Calu3 (cell line): ENCODE results near the gene TDRD10. TPM values are rescaled to one million over a fixed set of nuclear protein-coding genes. Genes with fewer than 3 reads are reported as not detected.

Source experiments
- BruUV-seq: library from RNA; stranded (reverse); fragments of 400-500 nt; replicated peaks from 2 replicates; lab custom pipeline; 2021; lab: Mats Ljungman, UMichigan
- CTCF ChIA-PET: fragments of 300-600 bp; sonication (Branson Sonifier 250); formaldehyde crosslinking; loops from one replicate; lab custom pipeline; 2022; ENCODE audit warnings: antibody characterized with exemption; lab: Charles Lee
- DNase-seq: peaks from one replicate; pipeline ENCODE4 v3.0.0; 2022
- H3K27ac Mint-ChIP-seq: one replicate; pipeline ENCODE4 v1.8.0; 2022; ENCODE audit warnings: mixed read lengths; ENCODE audit not compliant: unreplicated experiment
- H3K27me3 Mint-ChIP-seq: one replicate; pipeline ENCODE4 v1.8.0; 2022; ENCODE audit warnings: mixed read lengths; ENCODE audit not compliant: unreplicated experiment
- H3K36me3 Mint-ChIP-seq: one replicate; pipeline ENCODE4 v1.8.0; 2022; ENCODE audit warnings: mild to moderate bottlenecking, moderate library complexity, mixed read lengths; ENCODE audit not compliant: insufficient read depth, unreplicated experiment
- H3K4me1 Mint-ChIP-seq: one replicate; pipeline ENCODE4 v1.8.0; 2022; ENCODE audit warnings: mild to moderate bottlenecking, low read depth, mixed read lengths; ENCODE audit not compliant: unreplicated experiment
- H3K4me3 Mint-ChIP-seq: one replicate; pipeline ENCODE4 v1.8.0; 2022; ENCODE audit warnings: mild to moderate bottlenecking, low read depth, moderate library complexity, mixed read lengths; ENCODE audit not compliant: unreplicated experiment
- H3K9me3 Mint-ChIP-seq: one replicate; pipeline ENCODE4 v1.8.0; 2022; ENCODE audit warnings: low read depth, mixed read lengths; ENCODE audit not compliant: unreplicated experiment
- intact Hi-C: fragments of 100-400 bp; cut with micrococcal nuclease; formaldehyde crosslinking; loops from one replicate; pipeline ENCODE4 v1.10.0; 2022; ENCODE audit not compliant: unreplicated experiment
- total RNA-seq: library from RNA; stranded (reverse); gene quantifications from 2 replicates; pipeline ENCODE4 v1.2.3, GENCODE V29; 2022
- TF ChIP-seq, protein P1 (sequence below): fragments of 200-600 bp; IDR thresholded peaks from one replicate; pipeline ENCODE4 v1.8.0; 2022; ENCODE audit warnings: antibody characterized with exemption; ENCODE audit not compliant: unreplicated experiment

TDRD10 gene
- total RNA-seq, 1 experiment from 2014 or later: not detected

DNA sequence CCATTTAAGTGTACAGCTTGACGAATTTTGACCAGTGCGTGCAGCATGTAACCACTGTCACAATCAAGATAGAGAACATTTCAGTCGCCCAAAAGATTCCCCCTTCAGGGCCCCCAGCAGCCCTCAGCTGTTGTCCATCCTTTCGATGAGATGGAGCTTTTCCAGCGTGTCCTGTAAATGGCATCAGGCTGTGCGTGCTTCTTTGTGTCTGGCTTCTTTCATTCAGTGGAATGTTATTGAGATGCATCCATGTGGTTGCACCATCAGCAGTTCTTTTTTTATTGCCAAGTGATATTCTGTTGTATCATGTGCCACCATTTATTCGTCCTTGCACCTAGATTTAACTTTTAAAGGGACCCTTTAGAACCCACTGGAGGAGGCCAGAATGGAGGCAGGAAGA is 34.6 kb downstream of the TDRD10 start:
- peaks cover 88% of the 10 kb centered on the region for H3K27me3 Mint-ChIP-seq
- H3K9me3 Mint-ChIP-seq: no peaks in the 10 kb centered on the region
- no peak overlapping the region for H3K4me3 Mint-ChIP-seq
- peaks cover 8% of the 10 kb centered on the region for H3K4me1 Mint-ChIP-seq
- intact Hi-C loops: no loop called here
- no peak for DNase-seq
- TF ChIP-seq, protein P1, sequence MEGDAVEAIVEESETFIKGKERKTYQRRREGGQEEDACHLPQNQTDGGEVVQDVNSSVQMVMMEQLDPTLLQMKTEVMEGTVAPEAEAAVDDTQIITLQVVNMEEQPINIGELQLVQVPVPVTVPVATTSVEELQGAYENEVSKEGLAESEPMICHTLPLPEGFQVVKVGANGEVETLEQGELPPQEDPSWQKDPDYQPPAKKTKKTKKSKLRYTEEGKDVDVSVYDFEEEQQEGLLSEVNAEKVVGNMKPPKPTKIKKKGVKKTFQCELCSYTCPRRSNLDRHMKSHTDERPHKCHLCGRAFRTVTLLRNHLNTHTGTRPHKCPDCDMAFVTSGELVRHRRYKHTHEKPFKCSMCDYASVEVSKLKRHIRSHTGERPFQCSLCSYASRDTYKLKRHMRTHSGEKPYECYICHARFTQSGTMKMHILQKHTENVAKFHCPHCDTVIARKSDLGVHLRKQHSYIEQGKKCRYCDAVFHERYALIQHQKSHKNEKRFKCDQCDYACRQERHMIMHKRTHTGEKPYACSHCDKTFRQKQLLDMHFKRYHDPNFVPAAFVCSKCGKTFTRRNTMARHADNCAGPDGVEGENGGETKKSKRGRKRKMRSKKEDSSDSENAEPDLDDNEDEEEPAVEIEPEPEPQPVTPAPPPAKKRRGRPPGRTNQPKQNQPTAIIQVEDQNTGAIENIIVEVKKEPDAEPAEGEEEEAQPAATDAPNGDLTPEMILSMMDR: no peak
- no peak overlapping the region for H3K27ac Mint-ChIP-seq
- H3K36me3 Mint-ChIP-seq: no peaks in the 10 kb centered on the region
- no TSS peak for BruUV-seq
- CTCF ChIA-PET: no interaction called here

DNA sequence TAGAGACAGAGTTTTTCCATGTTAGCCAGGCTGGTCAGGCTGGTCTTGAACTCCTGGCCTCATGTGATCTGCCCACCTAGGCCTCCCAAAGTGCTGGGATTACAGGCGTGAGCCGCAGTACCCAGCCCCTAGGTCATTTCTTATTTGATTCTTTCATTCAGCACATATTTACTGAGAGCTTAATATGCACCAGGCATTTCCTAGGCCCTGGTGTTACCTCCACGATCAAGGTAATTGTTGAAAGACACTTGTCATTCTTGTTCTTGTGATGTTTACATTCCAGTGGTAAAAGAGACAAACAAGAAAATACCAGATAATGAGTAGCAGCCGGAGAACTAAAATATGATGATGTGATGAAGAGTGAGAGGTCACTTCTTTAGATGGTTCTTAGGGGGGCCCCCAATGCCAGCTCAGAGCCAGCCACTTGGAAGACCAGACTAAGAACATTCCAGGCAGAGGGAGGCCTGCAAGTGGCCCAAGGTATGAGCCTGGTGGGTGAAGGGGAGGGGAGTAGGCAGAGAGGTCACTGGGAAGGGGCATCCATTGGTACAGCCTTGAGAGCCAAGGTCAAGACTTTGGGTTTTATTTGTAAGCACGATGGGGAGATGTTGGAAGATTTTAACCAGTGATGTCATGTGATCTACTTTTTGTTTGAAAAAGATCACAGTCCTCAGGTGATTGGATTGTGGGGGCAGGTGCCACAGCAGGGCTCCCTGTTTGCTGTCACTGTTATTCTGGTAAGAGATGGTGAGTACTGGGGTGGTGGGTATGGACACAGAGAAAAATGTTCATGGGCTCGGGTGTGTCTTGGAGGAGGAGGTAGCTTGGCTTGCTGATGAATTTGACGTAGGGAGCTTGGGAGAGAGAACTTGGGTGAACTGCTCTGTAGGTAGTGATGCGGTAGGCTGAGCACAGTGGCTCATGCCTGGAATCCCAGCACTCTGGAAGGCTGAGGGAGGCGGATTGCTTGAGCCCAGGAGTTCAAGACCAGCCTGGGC is 37.8 kb downstream of the TDRD10 start:
- intact Hi-C loops: loop anchor here (10.0 kb wide), 1 partner anchor 345 kb away; the partner anchor contains the start of gene TPM3
- Mint-ChIP-seq H3K36me3 (no peaks in the 10 kb centered on the region), H3K4me1 (peaks cover 8% of the 10 kb centered on the region), H3K9me3 (no peaks in the 10 kb centered on the region), H3K27ac (no peak overlapping the region), H3K4me3 (no peak overlapping the region), H3K27me3 (peaks cover 100% of the 10 kb centered on the region)
- CTCF ChIA-PET: no interaction called here
- TF ChIP-seq, protein P1: no peak
- BruUV-seq: no TSS peak
- DNase-seq: no peak

DNA sequence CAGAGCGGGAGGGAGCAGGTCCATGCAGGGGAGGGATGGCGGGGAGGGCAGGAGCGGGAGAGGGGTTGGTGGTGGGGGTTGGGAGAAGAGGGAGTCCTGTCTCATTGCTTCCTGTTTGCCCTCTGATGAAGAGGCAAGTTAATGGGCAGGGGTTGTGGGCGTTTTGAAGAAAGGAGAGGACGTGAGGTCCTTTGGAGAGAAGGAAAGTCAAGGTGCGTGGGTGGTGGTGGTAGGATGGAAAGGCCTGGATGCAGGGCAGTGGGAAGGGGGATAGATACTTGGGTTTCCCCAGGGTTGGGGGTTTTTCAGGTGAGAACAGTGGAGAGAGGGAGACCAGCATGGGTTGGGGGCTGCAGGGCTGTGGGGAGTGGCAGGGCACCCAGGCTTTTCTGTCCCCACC is 39.2 kb downstream of the TDRD10 start:
- intact Hi-C loops: loop anchor here (10.0 kb wide), 1 partner anchor 346 kb away; the partner anchor contains the start of gene TPM3
- Mint-ChIP-seq H3K9me3 (no peaks in the 10 kb centered on the region), H3K36me3 (no peaks in the 10 kb centered on the region), H3K27ac (no peak overlapping the region), H3K4me3 (no peak overlapping the region), H3K4me1 (peaks cover 8% of the 10 kb centered on the region), H3K27me3 (peaks cover 96% of the 10 kb centered on the region)
- TF ChIP-seq, protein P1: no peak
- CTCF ChIA-PET: interaction anchor here (0.5 to 0.6 kb wide), 2 partner anchors 8 to 391 kb away, joined by 3 to 4 read pairs; no protein-coding TSS in a partner anchor
- BruUV-seq: no TSS peak
- DNase-seq: no peak

DNA sequence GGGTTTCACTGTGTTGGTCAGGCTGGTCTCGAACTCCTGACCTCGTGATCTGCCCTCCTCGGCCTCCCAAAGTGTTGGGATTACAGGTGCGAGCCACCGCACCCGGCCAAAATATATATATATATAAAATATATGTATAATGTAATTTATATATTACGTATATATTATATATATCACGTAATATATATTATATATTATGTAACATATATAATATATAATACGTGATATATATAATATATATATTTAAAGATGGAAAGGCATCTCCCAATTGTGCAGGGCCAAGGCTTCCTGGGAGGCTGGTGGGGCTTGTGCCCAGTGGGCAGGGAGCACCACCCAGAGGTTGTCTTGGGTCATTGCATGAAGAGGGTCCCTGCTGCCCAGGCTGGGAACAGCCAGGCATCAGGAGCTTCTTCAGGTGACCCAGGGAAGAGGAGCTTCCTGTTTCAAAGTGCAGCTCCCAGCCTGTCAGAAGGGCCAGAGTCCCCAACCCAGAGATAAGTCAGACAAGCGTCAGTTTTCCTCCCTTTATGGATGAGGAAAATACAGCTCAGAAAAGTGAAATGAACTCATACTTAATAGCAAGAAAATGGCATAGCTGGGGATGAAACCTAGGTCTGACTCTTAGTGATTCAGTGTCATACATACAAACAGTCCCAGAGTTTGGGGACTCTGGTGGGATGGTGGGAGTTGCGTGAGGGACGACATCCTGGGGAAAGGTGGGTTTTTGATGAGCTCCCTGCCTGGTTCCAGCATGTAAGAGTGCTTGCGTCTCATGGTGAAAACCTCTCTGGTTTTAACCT is 44.4 kb downstream of the TDRD10 start:
- Mint-ChIP-seq H3K27me3 (peaks cover 44% of the 10 kb centered on the region), H3K4me3 (no peak overlapping the region), H3K9me3 (no peaks in the 10 kb centered on the region), H3K36me3 (peaks cover 9% of the 10 kb centered on the region), H3K4me1 (peaks cover 14% of the 10 kb centered on the region), H3K27ac (no peak overlapping the region)
- BruUV-seq: no TSS peak
- CTCF ChIA-PET: interaction anchor here (0.6 to 2.6 kb wide), 12 partner anchors 10 to 218 kb away, joined by 3 to 35 read pairs (median 4); no protein-coding TSS in a partner anchor
- peak; percentile 82 for DNase-seq
- TF ChIP-seq, protein P1: peak; percentile 76
- intact Hi-C loops: loop anchor here (2.0 to 10.0 kb wide), 2 partner anchors 68 to 352 kb away; partner anchors contain the start of gene TPM3
